ENCODE measurements around the gene SIX1. TPM values are rescaled to one million over a fixed set of nuclear protein-coding genes. Genes with fewer than 3 reads are reported as not detected.

Gene SIX1
- total RNA-seq, 1 experiment from 2014 or later = 0.32 TPM

GRCh38 chr14:60670989-60671388 lies 21.7 kb upstream of the SIX1 start:
- Mint-ChIP-seq H3K27me3 (ENCODE audit: insufficient read depth, unreplicated experiment) (no peaks in the 10 kb centered on the region), H3K4me1 (ENCODE audit: low read depth, unreplicated experiment) (no peaks in the 10 kb centered on the region), H3K9me3 (ENCODE audit: unreplicated experiment) (no peaks in the 10 kb centered on the region), H3K36me3 (ENCODE audit: insufficient read depth, unreplicated experiment) (no peaks in the 10 kb centered on the region), H3K4me3 (ENCODE audit: unreplicated experiment) (no peak overlapping the region), H3K27ac (ENCODE audit: unreplicated experiment) (no peak overlapping the region)
- H3K9me3 ChIP-seq = no peaks in the 10 kb centered on the region
- CTCF ChIA-PET = no interaction called here
- no peaks in the 10 kb centered on the region for H3K27me3 ChIP-seq (replicated peaks; ENCODE audit: control insufficient read depth, insufficient read depth, low read length)
- DNase-seq = no peak
- no peak for TF ChIP-seq CTCF (IDR thresholded peaks at IDR 0.05; ENCODE audit: insufficient read depth in 1 of 2, low read depth in 1 of 2, low read length in 1 of 2, severe bottlenecking in 1 of 2, unreplicated experiment in 1 of 2)
- BruUV-seq (replicated peaks) = no TSS peak
- intact Hi-C loops (cut with micrococcal nuclease; ENCODE audit: unreplicated experiment) = no loop called here
- no peaks in the 10 kb centered on the region for H3K4me1 ChIP-seq
- H3K36me3 ChIP-seq (ENCODE audit: control insufficient read depth, insufficient read depth, low read length) = no peaks in the 10 kb centered on the region
- POLR2A ChIA-PET = no interaction called here
- no peak overlapping the region for H3K4me3 ChIP-seq (ENCODE audit: low read depth, low read length)

GRCh38 chr14:60668431-60669112 lies 19.3 kb upstream of the SIX1 start:
- Histone ChIP-seq H3K9me3 (no peaks in the 10 kb centered on the region), H3K27me3 (replicated peaks; ENCODE audit: control insufficient read depth, insufficient read depth, low read length) (no peaks in the 10 kb centered on the region), H3K4me3 (ENCODE audit: low read depth, low read length) (no peak overlapping the region), H3K4me1 (0 out of 2 replicates have a peak, but pooled peaks cover 7% of the 10 kb centered on the region), H3K36me3 (ENCODE audit: control insufficient read depth, insufficient read depth, low read length) (no peaks in the 10 kb centered on the region)
- H3K4me3 Mint-ChIP-seq (ENCODE audit: unreplicated experiment) = no peak overlapping the region
- BruUV-seq (replicated peaks) = no TSS peak
- POLR2A ChIA-PET = no interaction called here
- DNase-seq = no peak
- no peaks in the 10 kb centered on the region for H3K36me3 Mint-ChIP-seq (ENCODE audit: insufficient read depth, unreplicated experiment)
- no peak for TF ChIP-seq CTCF (IDR thresholded peaks at IDR 0.05; ENCODE audit: insufficient read depth in 1 of 2, low read depth in 1 of 2, low read length in 1 of 2, severe bottlenecking in 1 of 2, unreplicated experiment in 1 of 2)
- intact Hi-C loops (cut with micrococcal nuclease; ENCODE audit: unreplicated experiment) = no loop called here
- H3K9me3 Mint-ChIP-seq (ENCODE audit: unreplicated experiment) = no peaks in the 10 kb centered on the region
- CTCF ChIA-PET = no interaction called here
- no peaks in the 10 kb centered on the region for H3K4me1 Mint-ChIP-seq (ENCODE audit: low read depth, unreplicated experiment)
- no peak overlapping the region for H3K27ac Mint-ChIP-seq (ENCODE audit: unreplicated experiment)
- H3K27me3 Mint-ChIP-seq (ENCODE audit: insufficient read depth, unreplicated experiment) = no peaks in the 10 kb centered on the region

- no peak overlapping the region for H3K4me3 ChIP-seq (ENCODE audit: low read depth, low read length)
- Mint-ChIP-seq H3K36me3 (ENCODE audit: insufficient read depth, unreplicated experiment) (no peaks in the 10 kb centered on the region), H3K27ac (ENCODE audit: unreplicated experiment) (no peak overlapping the region), H3K9me3 (ENCODE audit: unreplicated experiment) (no peaks in the 10 kb centered on the region), H3K4me3 (ENCODE audit: unreplicated experiment) (no peak overlapping the region), H3K4me1 (ENCODE audit: low read depth, unreplicated experiment) (no peaks in the 10 kb centered on the region), H3K27me3 (ENCODE audit: insufficient read depth, unreplicated experiment) (peaks cover 5% of the 10 kb centered on the region)
- no TSS peak for BruUV-seq (replicated peaks)
- CTCF ChIA-PET = interaction anchor here (1.1 kb wide), 1 partner anchor 40 kb away, joined by 3 read pairs; no protein-coding TSS in a partner anchor
- H3K36me3 ChIP-seq (ENCODE audit: control insufficient read depth, insufficient read depth, low read length) = no peaks in the 10 kb centered on the region
- intact Hi-C loops (cut with micrococcal nuclease; ENCODE audit: unreplicated experiment) = no loop called here
- POLR2A ChIA-PET = interaction anchor here (1.7 kb wide), 1 partner anchor 316 kb away, joined by 4 read pairs; the partner anchor contains the start of genes SLC38A6 and TRMT5
- DNase-seq = no peak
- no peaks in the 10 kb centered on the region for H3K27me3 ChIP-seq (replicated peaks; ENCODE audit: control insufficient read depth, insufficient read depth, low read length)
- no peak for TF ChIP-seq CTCF (IDR thresholded peaks at IDR 0.05; ENCODE audit: insufficient read depth in 1 of 2, low read depth in 1 of 2, low read length in 1 of 2, severe bottlenecking in 1 of 2, unreplicated experiment in 1 of 2)
- H3K9me3 ChIP-seq = no peaks in the 10 kb centered on the region
- 0 out of 2 replicates have a peak, but pooled peaks cover 7% of the 10 kb centered on the region for H3K4me1 ChIP-seq
These were observed 15.9 kb upstream of the SIX1 start for GRCh38 chr14:60665177-60665550.
